Activated CD4-positive, alpha-beta T cell treated with anti-CD3 and anti-CD28 coated beads for 48 hours (primary cell): ENCODE measurements around the gene NDUFA13.
"Not testable (repeated sequence)": the region's sequence is repeated elsewhere in the genome, so short reads cannot be mapped to it uniquely, and the experiment has no call there.

ENCODE experiments used
- DNase-seq: peaks from one replicate; pipeline ENCODE4 v3.0.0-alpha.2; 2020

NDUFA13 gene

DNA sequence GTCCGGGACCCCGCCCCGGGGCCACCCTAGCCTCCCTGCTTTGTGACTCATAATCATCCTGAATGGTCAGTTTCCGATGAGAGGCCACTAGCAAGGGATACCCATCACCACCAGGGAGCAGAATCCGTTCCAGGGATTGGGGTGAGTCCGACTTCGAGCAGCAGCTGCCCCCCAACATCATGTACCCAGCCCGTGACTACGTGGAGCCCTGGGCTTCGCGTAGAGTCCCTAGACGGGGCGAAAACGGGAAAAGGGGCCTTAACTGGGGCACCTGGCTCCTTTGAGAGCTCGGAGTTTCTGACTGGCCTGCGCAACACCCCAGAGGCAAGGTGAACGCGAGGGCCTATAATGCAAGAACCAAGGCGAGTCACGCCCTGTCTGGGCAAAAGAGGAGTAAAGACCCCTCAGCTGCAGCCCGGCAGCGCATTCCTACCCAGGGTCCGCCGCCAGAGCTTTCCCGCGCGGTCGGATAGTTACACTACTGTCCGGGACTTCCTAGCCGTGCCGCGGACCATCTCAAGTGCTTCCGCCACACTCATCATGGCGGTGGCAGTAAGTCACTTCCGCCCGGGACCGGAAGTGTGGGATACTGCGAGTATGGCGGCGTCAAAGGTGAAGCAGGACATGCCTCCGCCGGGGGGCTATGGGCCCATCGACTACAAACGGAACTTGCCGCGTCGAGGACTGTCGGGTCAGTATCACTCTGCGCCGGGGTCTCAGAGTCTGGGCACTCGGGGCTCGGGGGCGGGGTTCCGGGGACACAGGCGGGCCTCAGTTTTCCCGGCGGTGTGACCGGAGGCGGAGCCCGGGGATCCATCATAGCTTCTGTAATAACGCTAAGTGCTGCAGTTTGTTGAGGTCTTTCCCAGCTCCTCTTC is at the start of gene NDUFA13:
TSS of gene NDUFA13 (plus strand) at position 584 of the 878 bp plus-strand sequence. CDS start at position 598, 14 bp downstream.
- DNase-seq, result peak; percentile 95

DNA sequence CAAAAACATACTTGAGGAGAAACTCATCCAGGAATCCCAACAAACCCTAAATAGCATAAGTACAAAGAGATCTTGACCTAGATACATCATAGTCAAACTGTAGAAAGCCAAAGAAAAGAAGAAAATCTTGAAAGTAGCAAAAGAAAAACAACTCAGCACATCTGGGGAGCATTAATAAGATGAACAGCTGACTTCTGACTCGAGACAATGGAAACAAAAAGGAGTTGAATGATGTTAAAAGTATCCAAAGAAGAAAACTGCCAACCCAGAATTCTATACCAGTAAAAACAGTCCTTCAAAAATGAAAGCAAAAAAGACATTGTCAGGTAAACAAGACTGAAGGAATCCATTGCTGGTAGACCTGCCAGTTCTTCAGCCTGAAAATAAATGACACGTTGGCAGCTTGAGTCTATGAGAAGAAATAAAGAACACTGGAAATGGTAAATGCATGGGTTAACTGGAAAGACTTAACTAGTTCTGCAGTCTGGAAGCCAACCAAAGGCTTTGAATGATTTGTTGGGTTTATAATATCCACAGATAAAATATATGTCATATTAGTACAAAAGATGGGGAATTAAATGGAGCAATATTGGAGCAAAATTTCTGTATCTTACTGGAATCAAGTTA is 47.5 kb upstream of the NDUFA13 start:
- DNase-seq, result no peak

DNA sequence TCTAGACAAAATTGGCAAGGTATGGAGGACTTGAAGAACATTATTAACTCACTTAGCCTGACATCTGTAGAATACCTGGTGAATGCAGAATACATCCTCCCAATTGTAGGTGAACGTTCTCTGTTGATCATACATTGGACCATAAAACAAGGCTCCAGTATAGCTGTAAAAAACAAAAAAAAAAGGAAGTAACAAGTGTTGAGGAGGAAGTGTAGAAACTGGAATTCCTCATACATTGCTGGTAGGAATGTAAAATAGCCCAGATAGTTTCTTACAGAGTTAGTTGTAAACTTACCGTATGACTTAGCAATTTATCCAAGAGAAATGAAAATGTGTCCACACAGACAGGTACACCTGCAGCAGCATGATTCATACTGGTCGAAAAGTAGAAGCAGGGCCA is 45.4 kb upstream of the NDUFA13 start:
- no peak for DNase-seq

DNA sequence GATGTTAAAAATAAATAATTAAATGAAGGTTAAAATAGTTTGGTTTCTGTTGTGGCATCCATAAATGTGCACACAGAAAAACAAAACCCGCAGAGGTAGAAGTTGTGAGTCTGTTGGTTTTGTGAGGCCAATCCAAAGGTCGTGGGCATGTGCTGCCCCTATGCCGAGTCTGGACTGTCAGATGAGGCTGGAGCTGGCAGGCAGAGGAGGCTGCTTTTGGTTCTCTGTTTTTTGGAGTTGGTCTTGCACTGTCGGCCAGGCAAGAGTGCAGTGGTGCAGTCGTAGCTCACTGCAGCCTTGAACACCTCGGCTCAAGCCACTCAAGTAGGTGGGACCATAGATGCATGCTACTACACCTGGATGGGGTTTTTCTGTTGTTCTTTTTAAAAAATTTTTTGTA is 44.3 kb upstream of the NDUFA13 start:
- DNase-seq, result no peak

DNA sequence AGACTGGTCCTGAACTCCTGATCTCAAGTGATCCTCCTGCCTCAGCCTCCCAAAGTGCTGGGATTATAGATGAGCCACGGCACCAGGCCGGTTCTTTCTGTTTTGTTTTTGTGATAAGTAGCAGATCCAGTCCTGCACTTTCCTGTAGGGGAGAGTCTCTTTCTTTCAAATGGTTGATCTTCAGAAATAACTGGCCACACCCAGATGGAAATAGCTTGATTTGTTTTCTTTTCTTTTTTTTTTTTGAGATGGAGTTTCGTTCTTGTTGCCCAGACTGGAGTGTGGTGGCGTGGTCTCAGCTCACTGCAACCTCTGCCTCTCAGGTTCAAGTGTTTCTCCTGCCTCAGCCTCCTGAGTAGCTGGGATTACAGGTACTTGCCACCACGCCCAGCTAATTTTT is 43.9 kb upstream of the NDUFA13 start:
- DNase-seq, result not testable (repeated sequence)

DNA sequence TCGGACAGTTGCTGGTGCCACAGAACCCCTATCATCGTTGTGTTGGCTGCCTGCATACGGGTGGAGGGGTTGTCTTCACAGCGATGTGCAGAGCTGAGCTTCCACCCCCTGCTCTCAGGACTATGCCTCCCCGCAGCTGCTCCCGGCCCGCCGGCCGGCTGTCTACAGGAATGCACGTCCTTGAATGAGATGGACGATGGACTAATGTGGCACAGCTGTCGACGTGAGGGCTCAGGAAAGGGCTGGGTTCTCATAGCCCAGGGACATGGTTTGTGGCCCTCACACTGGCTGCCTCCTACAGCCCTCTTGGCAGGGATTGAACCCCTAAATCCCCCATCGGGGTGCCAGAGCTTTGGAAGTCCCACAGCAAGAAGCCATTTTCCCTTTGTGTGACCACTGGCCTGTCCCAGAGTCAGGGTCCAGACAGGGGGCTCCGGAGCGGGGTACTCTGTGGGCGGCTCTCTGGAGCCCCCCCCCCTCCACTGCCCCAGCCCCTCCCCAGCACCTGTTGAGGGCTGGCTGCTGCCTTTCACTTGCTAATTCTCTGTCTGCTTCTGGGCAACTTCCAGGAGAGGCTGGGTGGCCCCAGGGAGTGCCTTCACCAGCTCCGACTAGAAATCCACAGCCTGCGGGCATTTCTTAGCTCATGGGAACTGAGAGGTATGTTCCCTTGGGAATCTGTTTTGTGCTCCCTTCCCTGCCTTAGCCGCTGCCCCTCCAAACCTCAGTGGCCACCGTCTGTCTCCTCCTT is 40.8 kb upstream of the NDUFA13 start:
- no peak for DNase-seq

DNA sequence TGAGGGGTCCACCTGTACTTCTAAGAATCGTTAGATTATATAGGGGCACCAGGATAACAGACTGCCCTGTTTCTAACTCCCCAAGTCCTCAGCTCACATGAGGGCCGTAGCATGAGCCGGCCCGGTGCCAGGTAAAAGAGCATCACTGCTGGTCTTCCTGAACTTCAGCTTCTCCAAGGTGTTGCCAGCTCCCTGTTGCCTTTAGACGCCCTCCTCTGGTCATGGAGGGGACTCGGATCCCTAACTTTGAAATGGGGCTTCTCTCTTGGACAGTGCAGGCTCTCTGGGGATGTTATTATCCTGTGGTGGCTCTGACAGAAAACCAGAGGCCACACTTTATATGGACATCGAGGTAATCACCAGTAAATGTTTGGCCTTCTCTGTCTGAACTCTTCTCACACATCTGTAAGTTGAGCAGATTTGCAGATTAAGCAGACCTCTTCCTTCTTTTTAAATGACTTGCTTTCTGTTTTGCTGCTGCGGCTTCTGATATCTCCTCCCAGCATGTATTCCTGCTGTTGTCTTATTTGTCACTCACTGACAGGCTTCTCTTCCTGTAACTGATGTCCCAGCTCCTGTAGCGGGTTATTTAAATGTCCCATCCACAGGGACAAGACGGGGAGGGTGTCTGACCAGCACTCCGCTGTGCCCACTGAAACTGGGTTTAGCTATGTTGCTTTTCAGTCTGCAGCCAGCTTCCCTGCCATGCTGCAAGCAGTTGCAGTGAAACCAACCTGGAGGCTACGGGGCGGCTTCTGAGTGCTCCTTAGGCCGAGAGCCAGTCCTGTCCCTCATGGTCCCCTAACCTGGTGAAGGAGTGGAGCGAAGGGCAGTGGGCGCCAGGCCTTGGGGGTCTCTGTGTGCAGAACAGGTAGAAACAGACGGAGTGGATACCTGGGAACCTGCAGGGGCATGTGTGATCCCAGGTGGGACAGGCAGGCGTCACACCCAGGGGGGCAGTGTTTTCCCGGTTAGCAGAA is 39.9 kb upstream of the NDUFA13 start:
- no peak for DNase-seq

DNA sequence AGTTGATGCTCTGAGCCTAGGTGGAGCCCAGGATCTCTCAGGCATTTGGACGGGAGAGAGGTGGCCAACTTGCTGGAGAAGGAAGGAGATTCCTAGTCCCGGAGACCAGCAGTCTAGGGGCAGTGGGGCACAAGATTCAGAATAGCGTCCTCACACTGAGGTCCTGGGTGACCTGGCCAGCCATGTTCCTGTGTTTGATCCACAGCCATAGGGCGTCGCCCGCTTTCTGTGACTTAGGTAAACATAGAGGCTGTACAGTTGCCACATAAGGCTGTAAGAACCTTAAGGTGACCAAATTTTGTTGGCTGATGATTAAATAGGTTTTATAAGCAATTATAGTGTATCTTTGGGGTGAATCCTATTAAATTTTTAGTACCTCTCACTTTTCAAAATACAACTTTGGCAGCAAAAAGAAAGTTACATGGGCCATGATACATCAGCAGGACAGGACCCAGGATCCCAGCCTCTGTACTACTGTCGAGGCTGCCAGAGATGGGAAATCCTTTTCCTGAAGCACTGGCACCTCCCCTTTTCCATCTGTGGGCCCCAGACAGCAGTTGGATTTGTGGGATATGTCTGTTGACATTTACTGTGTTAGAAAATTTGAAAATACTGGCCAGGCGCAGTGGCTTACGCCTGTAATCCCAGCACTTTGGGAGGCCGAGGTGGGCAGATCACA is 38.2 kb upstream of the NDUFA13 start:
- no peak for DNase-seq

DNA sequence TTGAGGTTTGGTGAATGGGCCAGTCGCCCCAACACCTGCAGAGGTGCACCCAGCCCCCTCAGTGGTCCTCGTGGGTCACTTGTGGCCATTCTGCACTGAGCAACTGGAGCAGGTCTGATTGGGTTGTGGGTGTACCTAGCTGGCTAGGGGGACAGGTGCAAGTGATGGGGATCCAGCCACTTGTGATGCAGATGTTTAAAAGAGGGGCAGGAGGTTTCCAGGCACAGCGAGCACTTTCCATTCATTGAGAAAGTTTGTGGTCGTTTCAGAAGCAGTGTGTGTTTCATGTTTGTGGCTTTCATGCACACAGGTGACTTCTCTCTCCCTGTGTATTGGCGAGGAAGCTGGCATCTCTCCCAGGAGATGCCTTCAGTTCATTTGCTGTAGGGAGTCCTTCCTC is 35.3 kb upstream of the NDUFA13 start:
- DNase-seq, result peak; percentile 43

DNA sequence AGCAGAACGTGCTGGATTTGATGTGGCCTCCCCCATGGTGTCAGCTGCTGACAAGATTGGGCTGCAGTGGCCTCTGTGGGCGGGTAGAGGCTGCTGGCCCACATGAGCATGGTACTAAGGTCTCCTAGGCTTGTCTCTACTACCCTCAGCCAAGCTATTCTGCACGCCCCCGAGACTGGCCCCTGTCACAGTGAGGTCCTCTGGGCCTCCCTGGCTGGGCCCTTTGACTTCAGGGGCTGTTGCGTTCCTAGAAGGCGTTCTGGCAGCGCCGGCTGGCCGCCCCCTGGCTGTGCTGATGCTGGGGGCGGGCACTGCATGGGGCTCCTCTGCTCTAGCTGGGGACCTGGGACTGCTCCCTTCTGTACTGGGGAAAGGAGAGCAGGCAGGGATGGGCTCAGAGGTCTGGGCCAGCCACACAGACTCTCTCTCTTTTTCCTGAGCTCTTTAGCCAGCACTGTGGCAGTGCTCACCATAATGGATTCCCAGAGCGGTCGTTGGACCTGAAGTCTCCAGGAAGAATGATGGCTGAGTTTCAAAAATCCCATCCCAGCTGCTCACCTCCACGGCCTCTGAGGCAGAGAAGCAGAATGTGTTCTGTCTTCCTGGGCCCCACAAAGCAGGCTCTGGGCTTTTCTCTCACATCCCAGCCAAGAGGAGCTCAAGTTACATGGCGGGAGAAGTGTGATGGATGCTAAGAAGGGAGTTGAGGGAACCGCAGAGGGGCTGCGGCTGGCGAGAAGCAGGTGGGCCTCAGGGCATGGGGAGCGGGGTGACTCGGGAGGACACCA is 33.0 kb upstream of the NDUFA13 start:
- DNase-seq, result no peak

DNA sequence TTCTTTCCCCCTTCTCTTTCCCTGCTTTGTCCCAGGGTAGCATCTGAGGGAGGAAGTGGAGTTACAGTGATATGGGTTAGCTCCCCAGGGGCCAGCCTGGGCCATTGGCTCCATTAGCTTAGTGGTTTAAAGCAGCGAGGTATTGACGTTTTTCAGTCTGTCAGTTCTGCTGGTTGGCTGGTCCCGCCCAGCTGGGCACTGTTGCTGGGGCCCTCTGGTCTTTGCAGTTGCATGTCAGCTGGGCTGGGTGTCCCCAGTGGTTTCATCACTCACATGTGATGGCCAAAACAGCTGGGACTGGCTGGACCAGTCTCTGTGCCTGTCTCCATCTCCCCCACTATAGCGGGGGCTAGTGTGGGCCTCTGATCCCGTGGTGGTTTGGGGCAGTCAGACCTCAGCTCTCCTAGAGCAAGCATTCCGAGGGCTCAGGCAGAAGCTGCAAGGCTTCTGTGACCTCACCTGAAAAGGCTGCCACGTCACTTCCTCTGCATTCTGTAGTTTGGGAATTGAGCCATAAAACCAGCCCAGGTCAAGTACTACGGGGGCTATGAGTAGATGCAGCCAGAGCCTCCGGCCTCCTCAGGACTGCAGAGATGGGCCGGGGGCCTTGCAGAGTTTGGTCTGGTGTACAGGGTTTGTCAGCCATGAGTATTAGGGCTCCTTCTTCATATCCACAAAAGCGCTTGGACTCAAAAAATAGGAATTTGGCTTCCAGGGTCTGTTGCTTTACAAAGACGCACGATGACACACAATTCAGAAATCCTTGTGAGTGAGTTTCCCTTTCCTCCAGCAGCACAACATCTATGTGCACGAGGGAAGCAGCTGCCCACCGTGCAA is 30.6 kb upstream of the NDUFA13 start:
- DNase-seq, result no peak

DNA sequence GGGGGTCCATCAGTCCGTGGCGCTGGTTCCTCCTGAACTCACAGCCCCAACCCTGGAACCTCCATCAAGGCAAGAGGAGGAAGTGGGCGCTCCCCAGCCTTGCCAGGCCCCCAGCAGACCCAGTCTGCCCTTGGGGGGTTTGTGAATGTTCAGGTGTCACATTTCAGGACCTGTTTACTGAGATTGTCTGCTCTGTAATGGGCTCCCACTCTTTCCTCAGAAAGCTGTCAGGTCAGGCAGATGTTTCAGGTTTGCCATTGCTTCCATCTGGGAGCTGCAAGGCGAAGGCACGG is 30.1 kb upstream of the NDUFA13 start:
- no peak for DNase-seq

DNA sequence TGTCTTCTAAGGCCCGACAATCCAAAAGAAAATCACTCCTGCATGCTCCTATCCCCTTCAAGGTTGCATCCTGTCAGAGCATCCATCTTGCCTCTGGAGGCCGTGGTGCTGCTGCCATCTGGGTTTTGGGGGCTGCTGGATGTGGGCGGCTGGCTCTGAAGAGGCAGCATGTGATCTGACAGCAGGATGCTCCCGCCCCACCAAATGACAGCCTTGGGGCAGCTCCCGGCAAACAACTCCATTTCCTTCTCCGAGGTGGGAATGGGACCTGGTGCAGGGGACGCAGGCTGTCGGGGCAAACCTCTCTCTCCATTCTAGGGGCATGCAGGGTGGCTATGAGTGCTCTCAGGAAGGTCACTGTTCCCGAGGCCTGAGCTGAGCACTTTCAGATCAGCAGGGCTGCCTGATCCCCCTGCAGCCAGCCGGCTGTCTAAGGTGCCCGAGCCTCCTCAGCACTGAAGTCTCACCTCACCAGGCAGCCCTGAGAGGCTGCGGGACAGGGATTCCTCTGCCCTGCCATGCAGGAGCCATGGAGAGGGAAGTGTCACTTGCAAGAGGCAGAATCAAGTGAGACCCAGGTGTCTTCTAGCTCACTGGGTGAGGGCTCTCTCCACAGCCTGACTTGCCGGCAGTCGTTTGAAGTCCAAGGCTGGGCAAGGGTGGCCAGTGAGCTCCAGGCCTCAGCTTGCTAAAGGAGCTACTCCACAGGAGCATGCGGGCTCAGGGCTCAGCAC is 29.5 kb upstream of the NDUFA13 start:
- DNase-seq, result no peak

DNA sequence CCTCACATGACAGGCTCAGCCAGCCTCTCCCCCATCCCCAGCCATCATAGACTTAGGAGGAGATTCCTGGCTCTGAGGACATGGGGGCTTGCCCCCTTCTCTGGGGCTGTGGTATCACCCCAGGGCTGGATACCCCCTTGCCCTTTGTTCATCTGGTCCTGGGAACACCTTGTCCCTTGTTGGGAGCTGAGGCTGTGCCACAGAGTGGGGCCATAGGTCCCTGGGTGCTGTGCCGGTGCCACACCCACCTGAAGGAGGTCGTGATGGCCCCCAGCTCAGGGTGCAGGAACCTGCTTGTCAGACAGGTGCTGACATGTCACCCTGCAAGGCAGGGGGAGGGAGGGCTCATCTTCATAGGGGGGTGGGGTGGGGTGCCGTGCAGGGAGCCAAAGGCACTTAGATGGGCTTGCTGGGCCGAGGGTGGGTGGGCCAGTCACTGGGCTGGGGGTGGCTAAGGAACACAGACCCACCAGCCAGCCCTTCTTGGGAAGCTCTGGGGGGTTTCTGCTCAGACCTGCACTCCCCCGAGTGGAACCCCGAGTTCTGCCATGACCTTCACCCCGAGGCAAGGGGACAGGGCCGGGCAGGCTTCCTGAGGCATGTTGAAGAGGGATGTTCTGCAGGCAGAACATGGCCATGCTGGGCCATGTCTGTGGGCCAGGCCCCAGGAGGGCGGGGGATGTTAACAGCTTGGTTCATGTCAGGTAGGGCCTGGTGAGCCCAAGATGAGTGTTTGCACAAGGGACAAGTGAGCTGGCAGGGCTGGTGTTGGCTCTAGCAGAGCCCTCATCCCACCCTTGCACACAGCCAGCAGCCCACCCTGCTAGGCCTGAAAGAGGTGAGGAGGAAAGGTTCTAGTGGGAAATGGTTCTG is 28.7 kb upstream of the NDUFA13 start:
- no peak for DNase-seq

DNA sequence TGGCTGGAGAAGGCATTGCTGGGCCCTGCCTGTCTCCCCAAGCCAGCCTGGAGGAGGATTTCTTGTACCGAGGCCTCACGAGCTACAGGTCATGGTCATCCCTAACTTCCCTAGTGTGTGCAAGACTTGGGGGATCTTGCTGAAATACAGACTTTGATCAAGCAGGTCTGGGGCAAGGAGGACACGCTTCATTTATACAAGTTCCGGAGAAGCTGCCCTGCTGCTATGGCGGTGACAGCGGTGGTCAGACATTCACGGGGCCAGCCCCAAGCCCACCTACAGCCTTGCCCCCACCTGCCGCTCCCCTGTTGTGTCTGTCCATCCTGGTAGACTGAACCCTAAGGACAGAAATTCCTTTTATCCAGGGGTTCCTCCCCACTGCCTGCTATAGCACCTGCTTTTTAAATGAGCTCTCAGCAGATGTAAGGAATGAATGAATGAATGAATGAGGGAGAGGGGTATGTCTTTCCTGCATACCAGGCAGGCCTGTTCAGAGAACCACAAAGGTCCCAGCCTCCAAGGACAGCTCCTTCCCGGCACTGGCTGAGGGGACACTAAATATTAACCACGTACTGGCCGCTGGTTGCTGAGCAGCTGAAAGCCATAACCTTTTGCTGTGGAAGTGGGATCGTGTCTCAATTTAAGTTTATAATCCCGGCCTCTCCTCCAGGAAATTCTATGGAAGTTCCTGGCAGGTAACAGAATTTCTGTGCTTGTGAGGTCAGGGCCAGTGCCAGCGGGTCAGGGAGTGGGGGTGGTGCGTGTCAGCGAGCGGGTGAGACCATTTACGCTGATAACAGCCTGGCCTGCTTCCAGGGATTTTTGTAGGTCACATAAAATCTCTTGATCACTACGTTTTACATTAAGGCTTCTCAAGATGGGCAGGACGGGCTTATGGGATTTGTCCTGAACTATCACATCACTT is 27.8 kb upstream of the NDUFA13 start:
- no peak for DNase-seq

DNA sequence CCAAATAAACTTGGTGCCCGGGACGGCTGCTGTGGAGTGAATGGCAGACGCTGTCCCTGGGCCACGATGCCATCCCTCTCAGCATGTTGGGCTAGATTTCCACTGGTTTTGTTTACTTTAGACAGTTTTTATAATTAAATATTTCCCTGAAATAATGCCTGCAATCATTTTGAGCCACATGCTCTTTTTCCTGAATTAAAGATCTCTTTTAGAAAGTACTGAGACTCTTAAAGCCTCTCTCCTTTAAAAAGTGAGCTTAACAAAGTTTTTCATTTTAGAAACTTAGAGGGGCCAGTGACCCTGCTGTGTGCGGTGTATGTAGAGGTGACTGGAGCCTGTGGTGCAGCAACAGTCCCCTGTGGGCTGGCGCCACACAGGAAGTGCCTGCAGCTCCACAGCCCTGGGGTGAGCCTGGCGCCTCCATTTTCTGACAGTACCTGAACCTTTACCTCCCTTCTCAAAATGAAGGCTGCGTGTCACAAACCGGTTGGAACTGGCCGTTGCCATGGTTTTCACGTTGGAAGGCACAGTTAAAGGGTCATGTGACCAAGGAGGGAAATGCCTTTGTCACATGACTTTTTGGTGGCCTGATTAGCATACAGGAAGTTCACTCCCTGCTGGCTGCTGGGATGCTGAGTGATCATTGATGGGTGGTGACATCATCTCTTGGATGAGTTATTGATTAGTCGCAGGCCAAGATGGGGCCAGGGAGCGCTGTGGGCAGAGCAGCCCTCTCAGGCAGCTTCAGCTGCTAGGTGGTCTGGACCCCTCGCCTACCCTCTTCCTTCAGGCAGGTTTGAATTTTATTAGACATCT is 26.9 kb upstream of the NDUFA13 start:
- DNase-seq, result peak; percentile 92
